ENCODE data around the gene DLG1.

Gene DLG1

GRCh38 chr3:197002701-197003454, 295.5 kb downstream of the DLG1 start:
- DNase-seq (ENCODE audit: low read depth in 3 of 3, low spot score in 1 of 3): peak; percentile 57 to 77 (median 71)

DNA sequence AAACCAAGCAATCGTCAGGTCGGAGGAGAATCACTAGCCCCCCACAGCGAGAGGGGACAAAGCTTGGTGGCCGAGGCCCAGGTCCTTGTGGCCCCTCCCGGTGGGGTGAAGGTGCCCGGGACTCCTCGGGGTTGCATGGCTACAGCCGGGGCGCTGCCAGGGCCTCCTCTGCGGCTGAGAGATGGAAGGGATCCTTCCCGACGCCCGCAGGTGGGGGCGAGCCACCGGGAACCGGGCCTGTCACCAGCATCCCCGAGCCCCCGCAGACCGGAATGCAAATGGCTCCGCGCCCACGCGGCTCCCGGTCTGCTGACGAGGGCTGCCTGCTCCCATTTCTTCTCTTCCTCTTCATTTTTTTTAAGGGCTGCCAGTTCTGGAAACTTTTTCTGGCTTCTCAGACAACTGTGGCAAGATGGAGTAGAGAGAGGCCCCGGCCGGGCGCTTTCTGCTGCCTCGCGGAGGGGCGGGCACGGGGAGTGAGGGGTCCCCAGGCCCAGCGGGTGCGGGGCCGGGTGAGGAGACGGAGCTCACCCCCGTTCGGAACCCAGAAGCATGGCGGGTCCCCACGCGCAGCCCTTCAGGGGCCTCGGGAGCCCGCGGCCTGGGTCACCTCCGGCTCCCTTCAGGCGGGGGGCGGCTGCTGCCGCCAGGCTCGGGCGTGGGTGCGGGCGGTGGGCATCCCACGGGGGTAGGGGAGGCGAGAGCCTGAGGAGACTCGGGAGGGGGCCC, 296.3 kb downstream of the DLG1 start:
- peak in 1 of 3 donors; percentile 12 for DNase-seq (ENCODE audit: low read depth in 3 of 3, low spot score in 1 of 3)

GRCh38 chr3:197001106-197001971, 297.1 kb downstream of the DLG1 start:
- DNase-seq (ENCODE audit: low read depth in 3 of 3, low spot score in 1 of 3): no peak

DNA sequence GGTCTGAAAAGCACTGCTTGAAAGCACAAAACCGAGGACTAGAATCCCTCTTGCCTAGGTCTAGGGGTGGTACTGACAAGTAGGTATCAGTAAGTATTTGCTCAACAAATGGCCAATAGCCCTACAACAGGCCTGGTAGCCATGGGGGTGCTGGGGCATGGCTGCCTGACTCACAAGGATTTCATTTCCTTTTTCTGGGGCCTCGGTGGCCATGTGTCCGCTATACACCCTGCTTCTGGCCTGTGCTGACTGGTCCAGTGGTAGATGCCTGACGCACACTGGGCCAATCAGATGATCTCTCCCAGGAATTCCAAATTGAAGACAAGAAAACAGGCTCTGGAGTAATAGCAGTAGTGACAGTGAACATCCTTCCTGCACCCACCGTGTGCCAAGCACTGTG, 298.2 kb downstream of the DLG1 start:
- DNase-seq (ENCODE audit: low read depth in 3 of 3, low spot score in 1 of 3): no peak

GRCh38 chr3:196998966-196999760, 299.2 kb downstream of the DLG1 start:
- no peak for DNase-seq (ENCODE audit: low read depth in 3 of 3, low spot score in 1 of 3)

DNA sequence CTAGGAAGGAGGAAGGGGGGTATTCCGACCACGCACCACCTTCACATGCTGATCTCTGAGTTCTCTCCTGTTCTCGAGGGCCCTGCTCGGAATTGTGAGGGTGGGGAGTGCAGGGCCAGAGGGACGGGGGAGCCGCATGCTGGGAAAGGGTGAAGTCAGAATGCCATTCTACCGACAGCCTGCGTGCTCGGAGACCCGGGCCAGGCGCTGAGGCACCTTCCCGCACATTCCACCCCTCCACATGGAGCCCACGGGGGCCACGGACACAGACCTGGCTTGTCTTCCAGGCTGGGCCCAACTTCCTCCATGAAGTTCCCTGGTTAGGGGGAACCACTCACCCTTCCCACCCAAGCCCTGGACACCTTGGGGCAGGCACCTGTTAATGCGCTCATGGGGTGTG, 301.1 kb downstream of the DLG1 start:
- DNase-seq (ENCODE audit: low read depth in 3 of 3, low spot score in 1 of 3): no peak

DNA sequence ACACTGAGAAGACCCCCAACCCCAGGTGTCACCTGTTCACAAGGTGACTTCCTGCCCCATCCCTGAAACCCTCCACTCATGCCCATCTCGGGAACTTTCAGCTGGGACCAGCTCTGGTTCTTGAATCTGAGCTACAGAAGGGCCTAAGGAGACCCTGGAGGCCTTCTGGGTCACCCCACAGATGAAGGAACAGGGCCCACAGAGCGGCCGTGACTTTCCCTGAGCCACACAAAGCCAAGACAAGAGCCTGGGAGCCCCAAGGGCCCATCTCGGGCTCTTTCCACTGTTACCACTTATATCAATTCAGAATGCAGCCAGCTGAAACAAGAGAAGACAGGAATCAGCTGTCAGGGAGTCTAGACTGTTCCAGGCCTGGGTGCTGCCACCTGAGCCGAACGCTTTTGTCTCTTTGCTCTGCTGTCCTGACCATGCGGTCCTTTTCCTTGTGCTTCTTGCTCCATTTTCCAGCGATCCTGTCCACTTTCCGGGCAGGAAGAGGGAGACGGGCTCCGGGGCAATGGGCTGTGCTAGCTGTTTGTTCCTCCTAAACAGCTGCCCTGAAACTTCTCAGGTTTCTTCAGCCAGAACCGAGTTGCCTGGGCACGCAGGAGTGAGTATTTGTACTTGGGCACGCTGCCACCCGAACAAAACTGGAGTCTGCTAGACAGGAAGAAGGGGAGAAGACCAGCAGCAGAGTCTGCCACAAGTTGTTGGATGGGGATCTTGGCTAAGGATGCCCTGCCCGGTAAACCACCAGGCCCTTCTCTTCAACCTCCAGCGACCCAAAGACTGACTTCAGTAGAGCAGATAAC, 301.8 kb downstream of the DLG1 start:
- DNase-seq (ENCODE audit: low read depth in 3 of 3, low spot score in 1 of 3): no peak

DNA sequence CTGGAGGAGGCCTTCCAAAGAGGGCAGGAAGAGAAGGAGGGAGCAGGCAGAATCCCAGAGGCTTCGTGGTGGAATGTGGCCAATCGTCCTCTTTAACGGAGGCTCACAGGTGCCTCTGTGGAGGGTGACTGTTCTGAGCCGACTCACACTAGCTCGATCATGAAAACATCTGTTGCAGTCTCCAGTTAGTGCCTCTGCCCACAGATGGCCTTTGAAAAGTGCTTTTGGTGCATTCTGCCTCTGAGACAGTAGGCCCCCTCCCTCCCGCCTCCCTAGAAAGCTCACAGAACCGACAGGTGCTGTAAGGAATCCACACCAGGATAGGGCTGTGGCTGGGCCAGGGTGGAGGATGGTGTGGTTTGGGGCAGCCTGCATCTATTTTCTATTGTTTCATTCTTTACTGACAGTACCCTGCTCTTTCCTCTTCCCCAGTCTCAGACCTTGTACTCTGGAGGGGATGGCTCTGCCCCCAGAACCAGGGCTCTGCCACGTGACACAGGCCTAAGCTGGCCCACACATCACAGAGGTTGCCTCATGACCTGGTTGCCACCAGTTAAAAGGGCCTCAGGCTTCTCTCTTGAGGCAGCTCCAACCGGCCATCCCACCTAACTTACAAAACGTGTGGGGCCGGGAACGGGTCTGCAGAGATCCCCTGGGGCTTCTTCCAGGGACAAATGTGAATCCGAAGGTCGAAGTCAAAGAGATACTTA, 302.6 kb downstream of the DLG1 start:
- DNase-seq (ENCODE audit: low read depth in 3 of 3, low spot score in 1 of 3): no peak

- no peak for DNase-seq (ENCODE audit: low read depth in 3 of 3, low spot score in 1 of 3)
Measured at GRCh38 chr3:196995027-196995426, 303.4 kb downstream of the DLG1 start.

DNA sequence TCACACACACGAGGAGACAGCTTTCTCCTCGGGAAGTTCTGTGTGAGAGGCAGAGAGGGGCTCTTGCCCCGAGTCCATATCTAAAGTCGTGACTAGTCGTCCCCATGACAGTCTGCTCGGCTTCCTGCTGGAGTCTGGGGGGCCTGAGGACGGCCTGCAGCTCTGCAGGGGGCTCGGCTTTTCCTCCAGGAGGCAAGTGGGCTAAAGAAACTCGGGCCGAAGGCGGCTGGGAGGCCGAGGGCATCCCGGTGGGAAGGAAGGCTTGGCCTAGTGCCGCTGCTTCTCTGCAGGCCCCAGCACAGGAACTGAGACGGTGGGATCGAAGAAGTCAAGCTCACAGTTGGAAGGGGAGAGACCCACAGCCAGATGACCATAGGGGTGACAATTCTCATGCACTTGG, 304.4 kb downstream of the DLG1 start:
- no peak for DNase-seq (ENCODE audit: low read depth in 3 of 3, low spot score in 1 of 3)
